OCI-LY3 (cell line): Measurements from ENCODE around the gene NFATC4.
A peak's percentile ranks its signal among the peaks of the same experiment; 100 is the strongest.

ENCODE experiments used
- H2AFZ ChIP-seq: fragments of 200-600, 300-600 bp; shearing (Covaris generic); 2 replicates; pipeline ENCODE4 v1.6.0; 2014; ENCODE audit warnings: antibody characterized with exemption, low read depth, low read length
- H3K27ac ChIP-seq: fragments of 200-600, 300-600 bp; sonication (generic); 2 replicates; pipeline ENCODE4 v1.5.1; 2014; ENCODE audit warnings: mild to moderate bottlenecking, low read length, moderate library complexity, mixed read lengths
- H3K27me3 ChIP-seq: fragments of 200-600, 300-600 bp; sonication (generic); 2 replicates; pipeline ENCODE4 v1.6.1; 2014; ENCODE audit warnings: low read depth, low read length, mixed read lengths
- H3K36me3 ChIP-seq: fragments of 200-600, 300-600 bp; sonication (generic); replicated peaks from 2 replicates; pipeline ENCODE3; 2014; ENCODE audit warnings: low read depth, low read length, mixed read lengths
- H3K4me1 ChIP-seq: fragments of 300-600, 200-600 bp; sonication (generic); 2 replicates; pipeline ENCODE4 v1.6.1; 2014; ENCODE audit warnings: low read length, mixed read lengths
- H3K4me2 ChIP-seq: fragments of 200-600, 300-600 bp; sonication (generic); 2 replicates; pipeline ENCODE4 v1.6.1; 2014; ENCODE audit warnings: low read length, mixed read lengths
- H3K4me3 ChIP-seq: fragments of 300-600, 200-600 bp; sonication (generic); 2 replicates; pipeline ENCODE4 v1.5.1; 2014; ENCODE audit warnings: antibody characterized with exemption, mild to moderate bottlenecking, low read length, moderate library complexity
- H3K79me2 ChIP-seq: fragments of 300-600, 200-600 bp; shearing (Covaris generic); 2 replicates; pipeline ENCODE4 v1.6.1; 2014; ENCODE audit warnings: mild to moderate bottlenecking, low read length, mixed read lengths
- H3K9ac ChIP-seq: fragments of 300-600, 200-600 bp; shearing (Covaris generic); 2 replicates; pipeline ENCODE4 v1.6.0; 2014; ENCODE audit warnings: mild to moderate bottlenecking, low read length, moderate library complexity
- H3K9me3 ChIP-seq: fragments of 200-600, 300-600 bp; shearing (Covaris generic); 2 replicates; pipeline ENCODE4 v1.6.1; 2014; ENCODE audit warnings: low read length, mixed read lengths; ENCODE audit not compliant: insufficient read depth
- H4K20me1 ChIP-seq: fragments of 200-600, 300-600 bp; sonication (generic); 2 replicates; pipeline ENCODE4 v1.6.1; 2016; ENCODE audit warnings: low read length, mixed read lengths; ENCODE audit not compliant: insufficient read depth
- CTCF ChIP-seq: fragments of 200-600, 300-600 bp; sonication (generic); IDR thresholded peaks from 2 replicates; pipeline ENCODE4 v1.5.1; 2014; ENCODE audit warnings: antibody characterized with exemption, low read length, low read depth
- EZH2phosphoT487 ChIP-seq: fragments of 200-600 bp; shearing (Covaris generic); IDR thresholded peaks from 2 replicates; pipeline ENCODE4 v1.6.1; 2018; ENCODE audit warnings: antibody characterized with exemption, mixed run types, low read depth

NFATC4 gene

GRCh38 chr14:24343795-24344660, 24.0 kb upstream of the NFATC4 start:
- Histone ChIP-seq H3K4me3 (no peak overlapping the region), H3K9ac (no peak overlapping the region), H2AFZ (no peak overlapping the region), H4K20me1 (no peaks in the 10 kb centered on the region), H3K27me3 (0 out of 2 replicates have a peak, but pooled peaks cover 8% of the 10 kb centered on the region), H3K36me3 (no peaks in the 10 kb centered on the region), H3K27ac (no peak overlapping the region), H3K79me2 (no peaks in the 10 kb centered on the region), H3K9me3 (no peaks in the 10 kb centered on the region), H3K4me2 (0 out of 2 replicates have a peak overlapping the region, but pooled peaks have one; percentile 3), H3K4me1 (peaks cover 10% of the 10 kb centered on the region; the same call in 1 of the 2 replicates)
- TF ChIP-seq EZH2phosphoT487 = no peak
- no peak for TF ChIP-seq CTCF

GRCh38 chr14:24347134-24347533, 20.9 kb upstream of the NFATC4 start:
- Histone ChIP-seq H3K36me3 (no peaks in the 10 kb centered on the region), H3K4me1 (peaks cover 7% of the 10 kb centered on the region; the same call in 1 of the 2 replicates), H3K79me2 (no peaks in the 10 kb centered on the region), H3K9ac (no peak overlapping the region), H3K4me2 (no peak overlapping the region), H3K4me3 (no peak overlapping the region), H4K20me1 (no peaks in the 10 kb centered on the region), H3K9me3 (no peaks in the 10 kb centered on the region), H3K27me3 (peaks cover 32% of the 10 kb centered on the region), H3K27ac (no peak overlapping the region), H2AFZ (no peak overlapping the region)
- TF ChIP-seq EZH2phosphoT487 = no peak
- TF ChIP-seq CTCF = no peak

GRCh38 chr14:24348186-24348585, 19.8 kb upstream of the NFATC4 start:
- Histone ChIP-seq H3K9ac (no peak overlapping the region), H3K36me3 (no peaks in the 10 kb centered on the region), H3K79me2 (no peaks in the 10 kb centered on the region), H3K4me3 (no peak overlapping the region), H3K4me1 (peaks cover 7% of the 10 kb centered on the region; the same call in 1 of the 2 replicates), H3K27me3 (peaks cover 41% of the 10 kb centered on the region), H4K20me1 (no peaks in the 10 kb centered on the region), H3K9me3 (no peaks in the 10 kb centered on the region), H3K4me2 (no peak overlapping the region), H2AFZ (no peak overlapping the region), H3K27ac (no peak overlapping the region)
- TF ChIP-seq EZH2phosphoT487 (no peak), CTCF (no peak)

- peaks cover 41% of the 10 kb centered on the region for H3K27me3 ChIP-seq
- TF ChIP-seq CTCF (no peak), EZH2phosphoT487 (no peak)
- no peak overlapping the region for H2AFZ ChIP-seq
- H3K9ac ChIP-seq = no peak overlapping the region
- no peak overlapping the region for H3K4me3 ChIP-seq
- H3K4me2 ChIP-seq = no peak overlapping the region
- no peaks in the 10 kb centered on the region for H4K20me1 ChIP-seq
- no peaks in the 10 kb centered on the region for H3K36me3 ChIP-seq
- no peaks in the 10 kb centered on the region for H3K9me3 ChIP-seq
- H3K4me1 ChIP-seq = no peaks in the 10 kb centered on the region
- H3K27ac ChIP-seq = no peak overlapping the region
- H3K79me2 ChIP-seq = no peaks in the 10 kb centered on the region
These were observed 18.2 kb upstream of the NFATC4 start for GRCh38 chr14:24349742-24350141.
